HG02678 (cell line): ENCODE results near the gene HSPA14.
A peak's percentile ranks its signal among the peaks of the same experiment; 100 is the strongest.
"Not testable (repeated sequence)": the region's sequence is repeated elsewhere in the genome, so short reads cannot be mapped to it uniquely, and the experiment has no call there.

Source experiments
- ATAC-seq: cut with Tn5 transposase; IDR thresholded peaks from one replicate; pipeline ENCODE4 v1.9.1; 2021; ENCODE audit warnings: mild to moderate bottlenecking, moderate library complexity; ENCODE audit not compliant: unreplicated experiment

The HSPA14 gene

GRCh38 chr10:14879124-14879927 is 41.2 kb downstream of the HSPA14 start:
- peak; percentile 22 for ATAC-seq

- no peak for ATAC-seq
Observed at GRCh38 chr10:14879928-14880193, 41.8 kb downstream of the HSPA14 start.

- ATAC-seq: no peak
Observed at GRCh38 chr10:14880229-14880628, 42.1 kb downstream of the HSPA14 start.

- ATAC-seq: no peak
Observed at GRCh38 chr10:14884082-14884481, 46.0 kb downstream of the HSPA14 start.

GRCh38 chr10:14889318-14889717 is 51.2 kb downstream of the HSPA14 start:
- no peak for ATAC-seq

GRCh38 chr10:14891151-14891550 is 53.0 kb downstream of the HSPA14 start:
- ATAC-seq: no peak

- ATAC-seq: no peak
Observed at GRCh38 chr10:14904316-14904732, 66.2 kb downstream of the HSPA14 start.

GRCh38 chr10:14904864-14905263 is 66.8 kb downstream of the HSPA14 start:
- ATAC-seq: no peak

GRCh38 chr10:14905890-14906289 is 67.8 kb downstream of the HSPA14 start:
- ATAC-seq: no peak

GRCh38 chr10:14906765-14907164 is 68.7 kb downstream of the HSPA14 start:
- ATAC-seq: no peak

GRCh38 chr10:14907591-14907990 is 69.5 kb downstream of the HSPA14 start:
- ATAC-seq: not testable (repeated sequence)

GRCh38 chr10:14909101-14909500 is 71.0 kb downstream of the HSPA14 start:
- no peak for ATAC-seq

- ATAC-seq: no peak
Observed at GRCh38 chr10:14910953-14911352, 72.8 kb downstream of the HSPA14 start.

GRCh38 chr10:14911801-14912200 is 73.7 kb downstream of the HSPA14 start:
- ATAC-seq: no peak

- no peak for ATAC-seq
Observed at GRCh38 chr10:14916600-14916999, 78.5 kb downstream of the HSPA14 start.

- no peak for ATAC-seq
Observed at GRCh38 chr10:14917827-14918226, 79.7 kb downstream of the HSPA14 start.

- no peak for ATAC-seq
Observed at GRCh38 chr10:14918964-14919363, 80.9 kb downstream of the HSPA14 start.
